PFSK-1 (cell line): Measurements from ENCODE around the gene XRCC4.

Experiments used
- FOXP2 ChIP-seq: optimal IDR thresholded peaks from 2 replicates; pipeline ENCODE3; 2011; ENCODE audit warnings: borderline replicate concordance, control low read depth, inconsistent platforms; ENCODE audit not compliant: insufficient read depth; ENCODE audit errors: extremely low read length, extremely low read depth
- TAF1 ChIP-seq: IDR thresholded peaks from 2 replicates; pipeline ENCODE4 v1.6.1; 2012; ENCODE audit warnings: low read length, control low read depth, borderline replicate concordance; ENCODE audit not compliant: insufficient read depth

DNA sequence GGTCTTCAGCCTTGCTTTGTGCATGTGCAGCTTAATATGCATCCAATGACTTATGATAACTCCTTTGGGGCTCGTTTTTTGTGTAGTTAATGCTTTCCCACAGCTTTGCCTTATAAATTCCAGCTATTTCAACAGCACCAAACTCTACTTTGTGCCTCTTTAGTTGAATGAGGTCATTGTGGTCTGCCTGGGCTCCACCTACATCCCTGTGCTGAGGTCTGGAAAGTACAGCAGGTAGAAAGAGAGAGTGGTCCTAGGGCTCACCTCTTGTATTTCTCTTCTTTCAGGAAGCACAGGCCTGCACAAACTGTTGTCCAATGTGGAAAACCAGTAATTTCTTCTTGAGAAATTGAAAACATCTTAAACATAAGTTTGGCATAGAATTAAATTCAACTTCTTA lies 167.2 kb downstream of the XRCC4 start:
- TF ChIP-seq TAF1 (no peak), FOXP2 (no peak)
